Erythroblast (primary cell): ENCODE results near the gene IL13.

ENCODE experiments used
- GATA1 ChIP-seq: IDR thresholded peaks from 2 replicates; pipeline ENCODE4 v1.6.1; 2011; ENCODE audit warnings: low read depth, mild to moderate bottlenecking, control low read depth, low read length, moderate library complexity
- POLR2A ChIP-seq: IDR thresholded peaks from 2 replicates; pipeline ENCODE4 v1.6.1; 2011; ENCODE audit warnings: mild to moderate bottlenecking, low read length

GRCh38 chr5:132674671-132675506 is 16.9 kb downstream of the IL13 start:
- TF ChIP-seq POLR2A (no peak), GATA1 (no peak)
